Measurements from ENCODE around the gene KLHL5.

KLHL5 gene

DNA sequence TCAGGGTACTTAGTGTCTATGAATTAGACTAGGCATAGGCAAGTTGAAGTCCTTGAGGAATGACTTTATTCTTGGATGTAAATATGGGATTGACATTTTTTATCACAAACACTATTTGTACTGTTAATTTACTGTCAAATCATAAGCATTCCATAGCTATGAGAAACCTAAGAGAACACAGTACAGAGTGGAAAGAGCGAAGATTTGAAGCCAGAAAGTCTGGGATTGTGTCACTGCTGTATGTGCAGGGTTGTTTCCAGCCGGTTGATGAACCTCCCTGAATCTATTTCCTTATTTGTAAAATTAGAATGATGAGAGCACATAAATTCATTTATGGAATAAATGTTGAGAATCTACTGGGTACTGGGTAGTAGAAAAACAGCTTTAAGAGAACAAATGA, 14.4 kb upstream of the KLHL5 start:
- DNase-seq (ENCODE audit: extremely low read depth, low read depth), result no peak
- no peak overlapping the region for H3K4me3 ChIP-seq (replicated peaks; ENCODE audit: low read depth, low read length)
- TF ChIP-seq, protein P1, sequence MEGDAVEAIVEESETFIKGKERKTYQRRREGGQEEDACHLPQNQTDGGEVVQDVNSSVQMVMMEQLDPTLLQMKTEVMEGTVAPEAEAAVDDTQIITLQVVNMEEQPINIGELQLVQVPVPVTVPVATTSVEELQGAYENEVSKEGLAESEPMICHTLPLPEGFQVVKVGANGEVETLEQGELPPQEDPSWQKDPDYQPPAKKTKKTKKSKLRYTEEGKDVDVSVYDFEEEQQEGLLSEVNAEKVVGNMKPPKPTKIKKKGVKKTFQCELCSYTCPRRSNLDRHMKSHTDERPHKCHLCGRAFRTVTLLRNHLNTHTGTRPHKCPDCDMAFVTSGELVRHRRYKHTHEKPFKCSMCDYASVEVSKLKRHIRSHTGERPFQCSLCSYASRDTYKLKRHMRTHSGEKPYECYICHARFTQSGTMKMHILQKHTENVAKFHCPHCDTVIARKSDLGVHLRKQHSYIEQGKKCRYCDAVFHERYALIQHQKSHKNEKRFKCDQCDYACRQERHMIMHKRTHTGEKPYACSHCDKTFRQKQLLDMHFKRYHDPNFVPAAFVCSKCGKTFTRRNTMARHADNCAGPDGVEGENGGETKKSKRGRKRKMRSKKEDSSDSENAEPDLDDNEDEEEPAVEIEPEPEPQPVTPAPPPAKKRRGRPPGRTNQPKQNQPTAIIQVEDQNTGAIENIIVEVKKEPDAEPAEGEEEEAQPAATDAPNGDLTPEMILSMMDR (IDR thresholded peaks at IDR 0.05; ENCODE audit: low read depth, low read length, missing control alignments), result no peak

DNA sequence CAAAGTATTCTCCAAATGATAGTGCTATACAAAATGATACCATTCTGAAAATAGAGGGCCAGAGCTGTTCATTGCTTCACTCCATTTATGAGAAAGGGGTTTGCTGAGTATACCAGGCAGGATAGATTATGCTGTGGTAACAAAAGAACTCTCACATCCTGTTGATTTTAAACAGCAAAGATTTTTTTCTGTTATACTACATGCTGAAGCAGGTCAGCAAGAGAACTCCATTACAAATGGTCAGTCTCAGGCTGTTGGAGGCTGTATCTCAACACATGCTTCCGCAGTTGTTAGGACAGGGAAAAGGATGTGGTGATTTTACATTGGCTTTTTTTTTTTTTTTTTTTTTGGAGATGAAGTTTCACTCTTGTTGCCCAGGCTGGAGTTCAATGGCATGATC, 13.7 kb upstream of the KLHL5 start:
- DNase-seq (ENCODE audit: extremely low read depth, low read depth), result no peak
- TF ChIP-seq, protein P1 (IDR thresholded peaks at IDR 0.05; ENCODE audit: low read depth, low read length, missing control alignments), result no peak
- H3K4me3 ChIP-seq (replicated peaks; ENCODE audit: low read depth, low read length), result no peak overlapping the region

DNA sequence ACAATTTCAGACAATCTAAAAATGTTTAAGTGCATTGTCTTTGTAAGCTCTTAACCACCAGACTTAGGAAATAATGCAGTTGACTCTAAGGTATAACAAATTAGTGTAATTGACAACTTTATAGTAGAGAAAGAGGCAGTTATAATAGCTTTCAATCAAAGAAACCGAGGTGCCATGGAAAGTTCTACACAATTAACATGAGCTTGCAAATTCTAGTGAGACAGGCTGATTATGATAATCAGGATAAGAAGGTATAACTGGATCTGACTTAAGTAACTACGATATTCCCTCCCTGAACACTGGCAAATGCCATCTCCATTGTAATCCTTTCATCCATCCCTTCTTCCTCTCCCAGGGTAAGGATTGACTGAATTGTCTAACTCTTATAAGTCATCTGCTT, 11.4 kb upstream of the KLHL5 start:
- no peak overlapping the region for H3K4me3 ChIP-seq (replicated peaks; ENCODE audit: low read depth, low read length)
- no peak for DNase-seq (ENCODE audit: extremely low read depth, low read depth)
- TF ChIP-seq, protein P1 (IDR thresholded peaks at IDR 0.05; ENCODE audit: low read depth, low read length, missing control alignments), result no peak

DNA sequence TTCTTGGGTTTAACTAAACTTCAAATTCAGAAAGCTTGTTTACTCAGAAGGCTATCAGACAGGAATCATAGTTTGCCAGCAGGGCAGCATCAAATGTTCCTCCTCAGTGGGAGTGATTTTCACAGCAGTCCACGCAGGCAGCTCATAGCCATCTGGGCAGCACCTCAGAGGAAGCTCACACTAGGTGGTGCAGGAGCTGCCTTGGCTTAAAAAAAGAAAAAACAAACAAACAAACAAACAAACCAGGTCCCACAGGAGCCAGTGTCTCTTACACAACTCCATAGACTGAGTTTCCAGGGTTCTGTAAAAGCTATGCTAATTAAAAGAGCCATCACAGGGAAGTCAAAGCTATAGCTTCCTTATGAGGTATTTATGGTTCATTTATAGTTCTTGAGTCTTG, 10.5 kb upstream of the KLHL5 start:
- DNase-seq (ENCODE audit: extremely low read depth, low read depth), result no peak
- H3K4me3 ChIP-seq (replicated peaks; ENCODE audit: low read depth, low read length), result no peak overlapping the region
- TF ChIP-seq, protein P1 (IDR thresholded peaks at IDR 0.05; ENCODE audit: low read depth, low read length, missing control alignments), result no peak

DNA sequence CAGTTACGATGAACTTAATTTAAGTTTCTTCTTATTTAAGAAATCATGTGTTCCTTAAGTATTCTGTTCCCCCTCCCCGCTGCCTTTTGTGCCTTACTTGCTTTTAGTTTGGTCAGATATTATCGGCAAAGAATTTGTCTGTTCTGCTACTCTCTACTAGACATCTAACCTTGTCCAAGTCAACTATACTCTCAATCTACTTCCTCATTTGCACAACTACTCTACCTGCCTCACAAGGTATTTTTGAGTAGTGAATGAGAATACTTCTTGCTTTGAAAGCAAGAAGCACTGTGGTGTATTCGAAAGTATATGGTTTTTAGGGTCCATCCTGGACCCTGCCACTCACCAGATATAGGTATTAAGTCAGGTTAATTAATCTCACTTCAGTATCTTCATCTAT, 8.0 kb upstream of the KLHL5 start:
- TF ChIP-seq, protein P1 (IDR thresholded peaks at IDR 0.05; ENCODE audit: low read depth, low read length, missing control alignments), result no peak
- no peak overlapping the region for H3K4me3 ChIP-seq (replicated peaks; ENCODE audit: low read depth, low read length)
- no peak for DNase-seq (ENCODE audit: extremely low read depth, low read depth)

DNA sequence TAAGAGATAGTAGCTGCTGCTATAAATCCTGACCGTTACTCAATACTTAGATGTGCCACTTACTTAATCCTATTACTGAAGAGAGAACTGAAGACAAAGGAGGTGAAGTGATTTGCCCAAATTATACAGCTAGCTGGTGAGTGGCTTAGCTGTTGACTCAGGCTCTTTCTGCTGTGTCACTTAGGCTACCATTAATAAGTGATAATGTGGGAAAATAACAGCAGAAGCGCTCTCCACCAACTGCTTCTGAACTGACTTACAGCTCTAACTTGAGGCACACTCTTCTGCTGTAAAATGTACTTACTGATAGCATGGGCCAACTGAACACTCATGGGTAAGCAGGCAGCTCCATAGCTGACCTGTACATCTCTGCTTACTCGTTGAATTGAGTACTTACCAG, 7.5 kb upstream of the KLHL5 start:
- DNase-seq (ENCODE audit: extremely low read depth, low read depth), result no peak

DNA sequence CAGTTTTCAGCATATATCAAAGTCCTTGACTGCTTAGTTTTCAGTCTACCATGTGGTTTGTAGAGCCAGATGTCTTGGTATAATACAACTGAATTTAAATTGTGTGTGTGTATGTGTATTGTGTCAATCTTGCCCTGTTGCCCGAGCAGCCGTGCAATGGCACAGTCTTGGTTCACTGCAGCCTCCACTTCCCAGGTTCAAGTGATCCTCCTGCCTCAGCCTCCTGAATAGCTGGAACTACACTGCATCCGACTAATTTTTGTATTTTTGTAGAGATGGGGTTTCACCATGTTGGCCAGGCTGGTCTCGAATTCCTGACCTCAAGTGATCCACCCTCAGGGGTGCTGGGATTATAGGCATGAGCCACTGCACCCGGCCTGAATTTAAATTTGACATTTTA, 6.0 kb upstream of the KLHL5 start:
- TF ChIP-seq, protein P1 (IDR thresholded peaks at IDR 0.05; ENCODE audit: low read depth, low read length, missing control alignments), result no peak
- H3K4me3 ChIP-seq (replicated peaks; ENCODE audit: low read depth, low read length), result no peak overlapping the region
- DNase-seq (ENCODE audit: extremely low read depth, low read depth), result no peak

More for the DNA sequence above, 7.5 kb upstream of the KLHL5 start:
- H3K4me3 ChIP-seq (replicated peaks; ENCODE audit: low read depth, low read length), result no peak overlapping the region
- TF ChIP-seq, protein P1 (IDR thresholded peaks at IDR 0.05; ENCODE audit: low read depth, low read length, missing control alignments), result no peak

All from HFF-Myc (cell line).